Erythroblast (primary cell): Measurements from ENCODE around the gene POLA2.

Experiments used
- GATA1 ChIP-seq: IDR thresholded peaks from 2 replicates; pipeline ENCODE4 v1.6.1; 2011; ENCODE audit warnings: low read depth, mild to moderate bottlenecking, control low read depth, low read length, moderate library complexity
- POLR2A ChIP-seq: IDR thresholded peaks from 2 replicates; pipeline ENCODE4 v1.6.1; 2011; ENCODE audit warnings: mild to moderate bottlenecking, low read length

- TF ChIP-seq POLR2A = no peak
- no peak for TF ChIP-seq GATA1
These were observed 29.9 kb downstream of the POLA2 start for GRCh38 chr11:65291613-65292012.
